Regular cardiac myocyte (primary cell): ENCODE results near the gene THAP12. TPM values are rescaled to one million over a fixed set of nuclear protein-coding genes. Genes with fewer than 3 reads are reported as not detected.

Experiments
- total RNA-seq: library from RNA; depleted of rRNA; stranded (reverse); fragments of >200 nt; gene quantifications from 2 replicates; pipeline ENCODE4 v1.2.3, GENCODE V29; 2014

THAP12 gene
- 34.7 and 50.2 TPM in 2 replicates for total RNA-seq

GRCh38 chr11:76380977-76381719 is at the start of gene THAP12, which contains the start of gene GVQW3:
Gene THAP12, minus strand, starts transcription at chr11:76381132. Its CDS starts 296 bp downstream, at chr11:76380836.
Gene GVQW3, plus strand, starts transcription at chr11:76381323. Its CDS starts 506 bp downstream, at chr11:76381829.

Other genes starting within 250 kb of the THAP12 start
- gene WNT11, start 174.6 kb downstream of the THAP12 start, total RNA-seq: 0.19 and 0.85 TPM in 2 replicates
- 1.2 and 2.0 TPM in 2 replicates for gene GVQW3, start 191 bp upstream of the THAP12 start, total RNA-seq
- 9.0 and 9.4 TPM in 2 replicates for gene EMSY, start 63.9 kb upstream of the THAP12 start, total RNA-seq